ENCODE measurements around the gene MYD88.

MYD88 gene

GRCh38 chr3:38136393-38136776 is 2.1 kb upstream of the MYD88 start:
- Histone ChIP-seq H3K36me3 (ENCODE audit: insufficient read depth, low read length) (peaks cover 24% of the 10 kb centered on the region), H3K4me1 (ENCODE audit: insufficient read depth, low read length) (peaks cover 12% of the 10 kb centered on the region), H3K9me3 (ENCODE audit: low read length) (no peaks in the 10 kb centered on the region), H2AFZ (ENCODE audit: low read depth, low read length) (peak overlapping the region; percentile 46), H3K27me3 (ENCODE audit: insufficient read depth, low read length) (no peaks in the 10 kb centered on the region), H3K4me3 (ENCODE audit: low read length) (peak overlapping the region; percentile 74)

GRCh38 chr3:38136777-38137614 is 1.5 kb upstream of the MYD88 start, which contains the start of gene ACAA1:
Gene ACAA1, minus strand, starts transcription at chr3:38137127. Its CDS starts 92 bp downstream, at chr3:38137035.
- no peaks in the 10 kb centered on the region for H3K27me3 ChIP-seq (ENCODE audit: insufficient read depth, low read length)
- H3K9me3 ChIP-seq (ENCODE audit: low read length), result no peaks in the 10 kb centered on the region
- H2AFZ ChIP-seq (ENCODE audit: low read depth, low read length), result peak within 1 kb of the TSS; percentile 46
- H3K4me1 ChIP-seq (ENCODE audit: insufficient read depth, low read length), result peaks cover 12% of the 10 kb centered on the region
- H3K36me3 ChIP-seq (ENCODE audit: insufficient read depth, low read length), result peaks cover 18% of the 10 kb centered on the region
- H3K4me3 ChIP-seq (ENCODE audit: low read length), result peak within 1 kb of the TSS; percentile 74

- Histone ChIP-seq H2AFZ (ENCODE audit: low read depth, low read length) (peak overlapping the region; percentile 38), H3K4me1 (ENCODE audit: insufficient read depth, low read length) (peaks cover 12% of the 10 kb centered on the region), H3K4me3 (ENCODE audit: low read length) (peak overlapping the region; percentile 74), H3K27me3 (ENCODE audit: insufficient read depth, low read length) (no peaks in the 10 kb centered on the region), H3K9me3 (ENCODE audit: low read length) (no peaks in the 10 kb centered on the region), H3K36me3 (ENCODE audit: insufficient read depth, low read length) (peaks cover 11% of the 10 kb centered on the region)
Observed at GRCh38 chr3:38137615-38138348, 679 bp upstream of the MYD88 start.

DNA sequence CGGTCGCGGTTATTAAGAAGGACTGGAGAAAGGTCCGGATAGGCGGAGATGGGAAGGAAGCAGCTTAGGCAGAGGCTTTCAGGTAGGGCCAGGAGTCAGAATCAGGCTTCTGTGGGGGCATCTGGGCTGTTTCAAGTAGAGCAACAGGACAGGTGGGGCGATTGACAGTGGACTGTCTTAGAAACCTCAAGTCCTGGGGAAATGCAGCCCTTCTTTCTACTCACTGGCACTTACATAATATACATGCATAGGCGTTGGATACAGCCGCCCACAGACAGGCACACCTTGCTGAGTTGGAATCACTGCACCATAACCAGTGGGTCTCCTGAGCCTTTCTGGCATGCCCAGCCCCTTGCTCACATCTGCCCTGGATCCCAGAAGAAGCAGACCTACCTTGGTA is 730 bp downstream of the MYD88 start:
- Histone ChIP-seq H3K27me3 (ENCODE audit: insufficient read depth, low read length) (no peaks in the 10 kb centered on the region), H3K9me3 (ENCODE audit: low read length) (no peaks in the 10 kb centered on the region), H3K4me3 (ENCODE audit: low read length) (peak overlapping the region; percentile 31), H3K4me1 (ENCODE audit: insufficient read depth, low read length) (peaks cover 12% of the 10 kb centered on the region), H3K36me3 (ENCODE audit: insufficient read depth, low read length) (peaks cover 6% of the 10 kb centered on the region), H2AFZ (ENCODE audit: low read depth, low read length) (no peak overlapping the region)

DNA sequence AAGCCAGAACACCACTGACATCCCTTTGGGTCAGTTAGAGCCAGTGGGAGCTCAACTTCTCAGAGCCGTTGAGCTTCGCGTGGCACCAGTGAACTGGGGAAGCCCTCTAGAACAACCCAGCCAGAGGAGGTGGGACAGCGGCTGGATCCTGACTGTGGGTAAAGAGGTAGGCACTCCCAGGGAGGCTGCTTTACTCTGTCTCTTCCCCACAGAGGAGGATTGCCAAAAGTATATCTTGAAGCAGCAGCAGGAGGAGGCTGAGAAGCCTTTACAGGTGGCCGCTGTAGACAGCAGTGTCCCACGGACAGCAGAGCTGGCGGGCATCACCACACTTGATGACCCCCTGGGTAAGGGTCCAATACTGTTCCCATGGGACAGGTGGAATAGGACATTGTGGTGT is 1.2 kb downstream of the MYD88 start:
- peaks cover 12% of the 10 kb centered on the region for H3K4me1 ChIP-seq (ENCODE audit: insufficient read depth, low read length)
- no peaks in the 10 kb centered on the region for H3K27me3 ChIP-seq (ENCODE audit: insufficient read depth, low read length)
- H3K9me3 ChIP-seq (ENCODE audit: low read length), result no peaks in the 10 kb centered on the region
- no peak overlapping the region for H3K4me3 ChIP-seq (ENCODE audit: low read length)
- peaks cover 4% of the 10 kb centered on the region for H3K36me3 ChIP-seq (ENCODE audit: insufficient read depth, low read length)
- H2AFZ ChIP-seq (ENCODE audit: low read depth, low read length), result no peak overlapping the region

- H3K27me3 ChIP-seq (ENCODE audit: insufficient read depth, low read length), result no peaks in the 10 kb centered on the region
- H3K36me3 ChIP-seq (ENCODE audit: insufficient read depth, low read length), result no peaks in the 10 kb centered on the region
- H2AFZ ChIP-seq (ENCODE audit: low read depth, low read length), result no peak overlapping the region
- no peaks in the 10 kb centered on the region for H3K9me3 ChIP-seq (ENCODE audit: low read length)
- H3K4me3 ChIP-seq (ENCODE audit: low read length), result no peak overlapping the region
- H3K4me1 ChIP-seq (ENCODE audit: insufficient read depth, low read length), result peaks cover 12% of the 10 kb centered on the region
Observed at GRCh38 chr3:38140326-38141172, 2.1 kb downstream of the MYD88 start.

- H3K4me1 ChIP-seq (ENCODE audit: insufficient read depth, low read length), result peaks cover 4% of the 10 kb centered on the region
- H3K9me3 ChIP-seq (ENCODE audit: low read length), result peaks cover 4% of the 10 kb centered on the region
- H2AFZ ChIP-seq (ENCODE audit: low read depth, low read length), result no peak overlapping the region
- H3K27me3 ChIP-seq (ENCODE audit: insufficient read depth, low read length), result no peaks in the 10 kb centered on the region
- no peak overlapping the region for H3K4me3 ChIP-seq (ENCODE audit: low read length)
- H3K36me3 ChIP-seq (ENCODE audit: insufficient read depth, low read length), result no peaks in the 10 kb centered on the region
Observed at GRCh38 chr3:38141173-38141951, 2.9 kb downstream of the MYD88 start.

GRCh38 chr3:38141952-38142273 is 3.5 kb downstream of the MYD88 start:
- Histone ChIP-seq H3K36me3 (ENCODE audit: insufficient read depth, low read length) (no peaks in the 10 kb centered on the region), H3K4me1 (ENCODE audit: insufficient read depth, low read length) (peaks cover 4% of the 10 kb centered on the region), H2AFZ (ENCODE audit: low read depth, low read length) (no peak overlapping the region), H3K27me3 (ENCODE audit: insufficient read depth, low read length) (no peaks in the 10 kb centered on the region), H3K4me3 (ENCODE audit: low read length) (no peak overlapping the region), H3K9me3 (ENCODE audit: low read length) (peaks cover 5% of the 10 kb centered on the region)

DNA sequence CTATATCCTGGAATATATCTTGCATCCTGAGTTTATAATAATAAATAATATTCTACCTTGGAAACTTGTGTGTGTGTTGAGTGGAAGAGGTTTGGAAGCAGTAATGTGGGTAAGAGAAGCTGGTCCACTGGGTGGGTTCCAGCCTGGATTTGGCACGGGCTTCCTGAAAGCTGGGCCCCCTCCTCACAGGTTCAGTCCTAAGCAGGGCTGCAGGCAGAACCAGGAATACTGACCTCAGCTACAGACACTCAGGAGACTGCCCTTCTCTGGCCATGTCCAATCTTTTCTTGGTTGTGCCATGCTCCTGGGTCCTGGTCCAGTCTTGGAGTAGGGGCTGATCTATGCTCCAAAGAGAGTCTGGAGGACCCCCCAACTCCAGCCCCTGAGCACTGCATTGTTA is 4.5 kb downstream of the MYD88 start:
- H3K9me3 ChIP-seq (ENCODE audit: low read length), result peaks cover 5% of the 10 kb centered on the region
- H3K27me3 ChIP-seq (ENCODE audit: insufficient read depth, low read length), result no peaks in the 10 kb centered on the region
- H2AFZ ChIP-seq (ENCODE audit: low read depth, low read length), result no peak overlapping the region
- no peaks in the 10 kb centered on the region for H3K4me1 ChIP-seq (ENCODE audit: insufficient read depth, low read length)
- no peak overlapping the region for H3K4me3 ChIP-seq (ENCODE audit: low read length)
- H3K36me3 ChIP-seq (ENCODE audit: insufficient read depth, low read length), result no peaks in the 10 kb centered on the region

DNA sequence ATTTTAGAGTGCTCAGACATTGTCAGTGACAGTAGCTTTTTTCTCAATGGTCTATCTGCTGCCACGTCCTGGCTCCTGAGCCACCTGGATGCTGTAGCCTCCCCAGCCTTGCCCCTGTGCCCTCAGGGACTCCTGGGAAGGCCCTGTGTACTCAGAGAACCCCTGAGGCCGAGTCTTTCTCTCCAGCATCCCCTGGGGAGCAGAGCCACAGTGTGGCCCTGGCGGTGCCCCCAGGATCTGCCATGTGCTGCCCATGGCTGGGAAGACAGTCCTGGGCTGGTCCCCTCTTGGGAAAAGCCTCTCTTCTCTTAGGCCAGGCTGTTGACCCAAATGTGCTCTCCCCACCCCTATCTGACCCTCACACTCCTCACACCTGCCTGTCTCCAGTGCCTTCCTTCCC is 5.0 kb downstream of the MYD88 start:
- Histone ChIP-seq H3K4me3 (ENCODE audit: low read length) (no peak overlapping the region), H3K4me1 (ENCODE audit: insufficient read depth, low read length) (no peaks in the 10 kb centered on the region), H2AFZ (ENCODE audit: low read depth, low read length) (no peak overlapping the region), H3K27me3 (ENCODE audit: insufficient read depth, low read length) (no peaks in the 10 kb centered on the region), H3K36me3 (ENCODE audit: insufficient read depth, low read length) (no peaks in the 10 kb centered on the region), H3K9me3 (ENCODE audit: low read length) (peaks cover 5% of the 10 kb centered on the region)

- peaks cover 5% of the 10 kb centered on the region for H3K9me3 ChIP-seq (ENCODE audit: low read length)
- H3K36me3 ChIP-seq (ENCODE audit: insufficient read depth, low read length), result no peaks in the 10 kb centered on the region
- H3K27me3 ChIP-seq (ENCODE audit: insufficient read depth, low read length), result no peaks in the 10 kb centered on the region
- no peak overlapping the region for H3K4me3 ChIP-seq (ENCODE audit: low read length)
- H3K4me1 ChIP-seq (ENCODE audit: insufficient read depth, low read length), result no peaks in the 10 kb centered on the region
- H2AFZ ChIP-seq (ENCODE audit: low read depth, low read length), result no peak overlapping the region
Observed at GRCh38 chr3:38146504-38146903, 8.0 kb downstream of the MYD88 start.

- Histone ChIP-seq H3K4me1 (ENCODE audit: insufficient read depth, low read length) (no peaks in the 10 kb centered on the region), H3K9me3 (ENCODE audit: low read length) (peaks cover 5% of the 10 kb centered on the region), H3K27me3 (ENCODE audit: insufficient read depth, low read length) (no peaks in the 10 kb centered on the region), H2AFZ (ENCODE audit: low read depth, low read length) (no peak overlapping the region), H3K36me3 (ENCODE audit: insufficient read depth, low read length) (no peaks in the 10 kb centered on the region), H3K4me3 (ENCODE audit: low read length) (no peak overlapping the region)
Observed at GRCh38 chr3:38147421-38147820, 9.0 kb downstream of the MYD88 start.
